ENCODE measurements around the gene ZBTB7A.

DNA sequence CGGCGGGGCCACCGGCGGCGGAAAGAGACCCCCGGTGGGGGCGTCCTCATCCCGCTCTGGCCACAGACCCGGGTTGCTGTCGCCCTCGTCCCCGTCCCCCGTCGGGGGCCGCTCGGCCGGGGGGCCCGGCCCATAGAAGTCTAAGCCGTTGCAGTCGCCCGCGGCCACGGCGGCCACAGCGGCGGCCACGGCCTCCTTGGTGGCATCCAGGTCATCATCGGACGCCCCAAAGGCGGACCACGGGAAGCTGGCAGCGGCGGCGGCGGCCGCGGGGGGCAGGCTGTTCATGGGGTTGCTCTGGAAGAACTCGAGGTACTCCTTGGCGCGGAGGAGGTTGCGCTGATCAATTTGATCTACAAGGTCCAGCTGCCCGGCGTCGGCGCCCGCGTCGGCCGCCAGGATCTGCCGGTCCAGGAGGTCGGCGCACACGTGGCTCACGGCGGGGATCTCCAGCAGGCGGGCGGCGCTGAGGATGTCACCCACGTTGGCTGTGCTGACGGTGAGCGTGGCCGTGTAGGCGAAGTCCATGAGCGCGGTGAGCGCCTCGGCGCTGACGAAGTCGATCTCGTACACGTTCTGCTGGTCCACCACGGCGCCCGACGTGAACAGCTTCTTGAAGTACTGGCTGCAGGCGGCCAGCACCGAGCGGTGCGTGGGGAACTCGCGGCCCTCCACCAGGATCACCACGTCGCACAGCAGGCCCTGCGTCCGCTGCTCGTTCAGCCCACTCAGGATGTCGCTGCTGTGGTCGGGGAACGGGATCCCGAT, 12.1 kb downstream of the ZBTB7A start:
- TF ChIP-seq, protein P1, sequence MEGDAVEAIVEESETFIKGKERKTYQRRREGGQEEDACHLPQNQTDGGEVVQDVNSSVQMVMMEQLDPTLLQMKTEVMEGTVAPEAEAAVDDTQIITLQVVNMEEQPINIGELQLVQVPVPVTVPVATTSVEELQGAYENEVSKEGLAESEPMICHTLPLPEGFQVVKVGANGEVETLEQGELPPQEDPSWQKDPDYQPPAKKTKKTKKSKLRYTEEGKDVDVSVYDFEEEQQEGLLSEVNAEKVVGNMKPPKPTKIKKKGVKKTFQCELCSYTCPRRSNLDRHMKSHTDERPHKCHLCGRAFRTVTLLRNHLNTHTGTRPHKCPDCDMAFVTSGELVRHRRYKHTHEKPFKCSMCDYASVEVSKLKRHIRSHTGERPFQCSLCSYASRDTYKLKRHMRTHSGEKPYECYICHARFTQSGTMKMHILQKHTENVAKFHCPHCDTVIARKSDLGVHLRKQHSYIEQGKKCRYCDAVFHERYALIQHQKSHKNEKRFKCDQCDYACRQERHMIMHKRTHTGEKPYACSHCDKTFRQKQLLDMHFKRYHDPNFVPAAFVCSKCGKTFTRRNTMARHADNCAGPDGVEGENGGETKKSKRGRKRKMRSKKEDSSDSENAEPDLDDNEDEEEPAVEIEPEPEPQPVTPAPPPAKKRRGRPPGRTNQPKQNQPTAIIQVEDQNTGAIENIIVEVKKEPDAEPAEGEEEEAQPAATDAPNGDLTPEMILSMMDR (IDR thresholded peaks at IDR 0.05) = no peak
- no peak for TF ChIP-seq POLR2A (IDR thresholded peaks at IDR 0.05)
- TF ChIP-seq EP300 (IDR thresholded peaks at IDR 0.05) = no peak

All from tibial nerve (tissue), 4 donors.